ENCODE data around the gene PSMC1. TPM values are rescaled to one million over a fixed set of nuclear protein-coding genes. Genes with fewer than 3 reads are reported as not detected.

The PSMC1 gene
- total RNA-seq, 6 experiments from 2014 or later, result 135 to 154 (median 150) TPM

GRCh38 chr14:90293766-90294730, 37.7 kb downstream of the PSMC1 start:
- Mint-ChIP-seq H3K4me1 (ENCODE audit: low read depth) (peaks cover 8% of the 10 kb centered on the region; the same call in 1 of the 2 replicates), H3K4me3 (no peak overlapping the region), H3K27ac (no peak overlapping the region), H3K9me3 (no peaks in the 10 kb centered on the region), H3K36me3 (ENCODE audit: low read depth) (peaks cover 10% of the 10 kb centered on the region), H3K27me3 (ENCODE audit: insufficient read depth) (no peaks in the 10 kb centered on the region)
- TF ChIP-seq CTCF (IDR thresholded peaks at IDR 0.05), result peak; percentile 52
- no peak for DNase-seq

- no peaks in the 10 kb centered on the region for H3K9me3 Mint-ChIP-seq
- no peak for TF ChIP-seq CTCF (IDR thresholded peaks at IDR 0.05)
- no peak overlapping the region for H3K4me3 Mint-ChIP-seq
- peaks cover 8% of the 10 kb centered on the region; the same call in 1 of the 2 replicates for H3K4me1 Mint-ChIP-seq (ENCODE audit: low read depth)
- no peak for DNase-seq
- peaks cover 10% of the 10 kb centered on the region for H3K36me3 Mint-ChIP-seq (ENCODE audit: low read depth)
- H3K27ac Mint-ChIP-seq, result no peak overlapping the region
- no peaks in the 10 kb centered on the region for H3K27me3 Mint-ChIP-seq (ENCODE audit: insufficient read depth)
Observed at GRCh38 chr14:90294872-90295271, 38.5 kb downstream of the PSMC1 start.

GRCh38 chr14:90295870-90296516, 39.6 kb downstream of the PSMC1 start:
- Mint-ChIP-seq H3K27ac (no peak overlapping the region), H3K4me1 (ENCODE audit: low read depth) (peaks cover 16% of the 10 kb centered on the region), H3K4me3 (no peak overlapping the region), H3K36me3 (ENCODE audit: low read depth) (peaks cover 10% of the 10 kb centered on the region), H3K27me3 (ENCODE audit: insufficient read depth) (no peaks in the 10 kb centered on the region), H3K9me3 (no peaks in the 10 kb centered on the region)
- DNase-seq, result no peak
- TF ChIP-seq CTCF (IDR thresholded peaks at IDR 0.05), result no peak

- Mint-ChIP-seq H3K27me3 (ENCODE audit: insufficient read depth) (no peaks in the 10 kb centered on the region), H3K36me3 (ENCODE audit: low read depth) (peaks cover 10% of the 10 kb centered on the region), H3K4me3 (no peak overlapping the region), H3K4me1 (ENCODE audit: low read depth) (peaks cover 19% of the 10 kb centered on the region), H3K9me3 (no peaks in the 10 kb centered on the region), H3K27ac (no peak overlapping the region)
- no peak for TF ChIP-seq CTCF (IDR thresholded peaks at IDR 0.05)
- DNase-seq, result no peak
Observed at GRCh38 chr14:90296641-90297040, 40.3 kb downstream of the PSMC1 start.

- no peak for DNase-seq
- no peaks in the 10 kb centered on the region for H3K9me3 Mint-ChIP-seq
- H3K4me3 Mint-ChIP-seq, result no peak overlapping the region
- peaks cover 19% of the 10 kb centered on the region for H3K4me1 Mint-ChIP-seq (ENCODE audit: low read depth)
- H3K27ac Mint-ChIP-seq, result no peak overlapping the region
- no peak for TF ChIP-seq CTCF (IDR thresholded peaks at IDR 0.05)
- H3K36me3 Mint-ChIP-seq (ENCODE audit: low read depth), result peaks cover 10% of the 10 kb centered on the region
- no peaks in the 10 kb centered on the region for H3K27me3 Mint-ChIP-seq (ENCODE audit: insufficient read depth)
Observed at GRCh38 chr14:90297876-90298629, 41.7 kb downstream of the PSMC1 start.
